ENCODE results near the gene TMEM150C. TPM values are rescaled to one million over a fixed set of nuclear protein-coding genes. Genes with fewer than 3 reads are reported as not detected.

Gene TMEM150C
- total RNA-seq, 1 donor from 2014 or later: 7.3 TPM

GRCh38 chr4:82569727-82570126 is 7.9 kb upstream of the TMEM150C start:
- Mint-ChIP-seq H3K4me3 (ENCODE audit: low read depth) (no peak overlapping the region), H3K27me3 (peaks cover 12% of the 10 kb centered on the region), H3K36me3 (ENCODE audit: insufficient read depth) (no peaks in the 10 kb centered on the region), H3K4me1 (ENCODE audit: low read depth) (no peaks in the 10 kb centered on the region), H3K27ac (no peak overlapping the region), H3K9me3 (ENCODE audit: low read depth) (peaks cover 6% of the 10 kb centered on the region)
- no peak for DNase-seq (ENCODE audit: low spot score, unreplicated experiment)
- TF ChIP-seq, protein P1, sequence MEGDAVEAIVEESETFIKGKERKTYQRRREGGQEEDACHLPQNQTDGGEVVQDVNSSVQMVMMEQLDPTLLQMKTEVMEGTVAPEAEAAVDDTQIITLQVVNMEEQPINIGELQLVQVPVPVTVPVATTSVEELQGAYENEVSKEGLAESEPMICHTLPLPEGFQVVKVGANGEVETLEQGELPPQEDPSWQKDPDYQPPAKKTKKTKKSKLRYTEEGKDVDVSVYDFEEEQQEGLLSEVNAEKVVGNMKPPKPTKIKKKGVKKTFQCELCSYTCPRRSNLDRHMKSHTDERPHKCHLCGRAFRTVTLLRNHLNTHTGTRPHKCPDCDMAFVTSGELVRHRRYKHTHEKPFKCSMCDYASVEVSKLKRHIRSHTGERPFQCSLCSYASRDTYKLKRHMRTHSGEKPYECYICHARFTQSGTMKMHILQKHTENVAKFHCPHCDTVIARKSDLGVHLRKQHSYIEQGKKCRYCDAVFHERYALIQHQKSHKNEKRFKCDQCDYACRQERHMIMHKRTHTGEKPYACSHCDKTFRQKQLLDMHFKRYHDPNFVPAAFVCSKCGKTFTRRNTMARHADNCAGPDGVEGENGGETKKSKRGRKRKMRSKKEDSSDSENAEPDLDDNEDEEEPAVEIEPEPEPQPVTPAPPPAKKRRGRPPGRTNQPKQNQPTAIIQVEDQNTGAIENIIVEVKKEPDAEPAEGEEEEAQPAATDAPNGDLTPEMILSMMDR (IDR thresholded peaks at IDR 0.05; ENCODE audit: unreplicated experiment): no peak

DNA sequence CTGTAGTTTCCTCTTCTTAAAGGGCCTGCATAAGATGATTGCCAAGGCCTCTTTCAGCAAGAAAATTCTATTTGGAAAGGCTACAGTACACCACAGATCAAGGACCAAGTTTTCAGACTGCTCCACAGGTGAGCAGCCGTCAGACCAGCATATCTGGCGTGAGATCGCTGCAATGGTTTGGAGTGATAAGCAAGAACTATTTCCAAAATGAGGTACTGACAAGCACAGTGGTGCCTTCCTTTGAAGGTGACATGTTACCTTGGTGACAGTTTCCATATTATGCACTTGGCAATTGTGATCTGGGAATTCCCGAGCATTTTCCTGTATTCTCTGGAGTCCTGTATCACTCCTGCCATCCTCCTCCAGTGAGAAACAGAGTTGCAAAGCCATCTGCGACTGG is 7.3 kb upstream of the TMEM150C start:
- Mint-ChIP-seq H3K27ac (no peak overlapping the region), H3K4me3 (ENCODE audit: low read depth) (no peak overlapping the region), H3K9me3 (ENCODE audit: low read depth) (peaks cover 3% of the 10 kb centered on the region), H3K4me1 (ENCODE audit: low read depth) (no peaks in the 10 kb centered on the region), H3K27me3 (peaks cover 13% of the 10 kb centered on the region), H3K36me3 (ENCODE audit: insufficient read depth) (no peaks in the 10 kb centered on the region)
- no peak for DNase-seq (ENCODE audit: low spot score, unreplicated experiment)
- TF ChIP-seq, protein P1 (IDR thresholded peaks at IDR 0.05; ENCODE audit: unreplicated experiment): no peak

DNA sequence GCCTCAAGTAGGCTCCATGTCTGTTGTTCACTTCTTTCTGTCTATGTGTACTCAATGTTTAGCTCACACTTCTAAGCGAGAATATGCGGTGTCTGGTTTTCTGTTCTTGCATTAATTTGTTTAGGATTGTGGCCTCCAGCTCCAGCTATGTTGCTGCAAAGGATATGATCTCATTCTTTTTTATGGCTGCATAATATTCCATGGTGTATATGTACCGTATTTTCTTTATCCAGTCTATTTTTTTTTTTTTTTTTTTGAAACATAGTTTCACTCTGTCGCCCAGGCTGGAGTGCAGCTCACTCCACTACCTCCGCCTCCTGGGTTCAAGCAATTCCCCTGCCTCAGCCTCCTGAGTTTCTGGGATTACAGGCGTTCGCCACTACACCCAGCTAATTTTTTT is 5.7 kb upstream of the TMEM150C start:
- Mint-ChIP-seq H3K4me1 (ENCODE audit: low read depth) (peaks cover under 1% of the 10 kb centered on the region), H3K36me3 (ENCODE audit: insufficient read depth) (no peaks in the 10 kb centered on the region), H3K4me3 (ENCODE audit: low read depth) (no peak overlapping the region), H3K9me3 (ENCODE audit: low read depth) (peaks cover 3% of the 10 kb centered on the region), H3K27me3 (peaks cover 19% of the 10 kb centered on the region), H3K27ac (no peak overlapping the region)
- TF ChIP-seq, protein P1 (IDR thresholded peaks at IDR 0.05; ENCODE audit: unreplicated experiment): no peak
- no peak for DNase-seq (ENCODE audit: low spot score, unreplicated experiment)

DNA sequence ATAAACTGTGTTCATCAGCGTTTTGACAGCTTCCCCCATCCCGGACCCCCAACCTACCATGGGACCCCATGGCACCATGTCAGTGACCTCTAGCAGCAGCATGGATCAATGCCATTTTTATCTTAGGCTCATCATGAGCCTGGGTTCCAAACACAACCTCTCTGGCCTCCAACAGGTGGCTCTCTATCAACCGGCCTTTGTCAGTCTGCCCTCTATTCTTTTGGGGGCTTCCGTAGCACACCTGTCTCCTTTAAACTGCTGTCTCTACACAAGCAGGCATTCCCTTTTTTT is 721 bp upstream of the TMEM150C start:
- TF ChIP-seq, protein P1 (IDR thresholded peaks at IDR 0.05; ENCODE audit: unreplicated experiment): no peak
- Mint-ChIP-seq H3K9me3 (ENCODE audit: low read depth) (no peaks in the 10 kb centered on the region), H3K4me1 (ENCODE audit: low read depth) (peaks cover 21% of the 10 kb centered on the region), H3K27me3 (peaks cover 11% of the 10 kb centered on the region), H3K27ac (peak overlapping the region; percentile 73), H3K36me3 (ENCODE audit: insufficient read depth) (no peaks in the 10 kb centered on the region), H3K4me3 (ENCODE audit: low read depth) (peak overlapping the region; percentile 87)
- no peak for DNase-seq (ENCODE audit: low spot score, unreplicated experiment)

DNA sequence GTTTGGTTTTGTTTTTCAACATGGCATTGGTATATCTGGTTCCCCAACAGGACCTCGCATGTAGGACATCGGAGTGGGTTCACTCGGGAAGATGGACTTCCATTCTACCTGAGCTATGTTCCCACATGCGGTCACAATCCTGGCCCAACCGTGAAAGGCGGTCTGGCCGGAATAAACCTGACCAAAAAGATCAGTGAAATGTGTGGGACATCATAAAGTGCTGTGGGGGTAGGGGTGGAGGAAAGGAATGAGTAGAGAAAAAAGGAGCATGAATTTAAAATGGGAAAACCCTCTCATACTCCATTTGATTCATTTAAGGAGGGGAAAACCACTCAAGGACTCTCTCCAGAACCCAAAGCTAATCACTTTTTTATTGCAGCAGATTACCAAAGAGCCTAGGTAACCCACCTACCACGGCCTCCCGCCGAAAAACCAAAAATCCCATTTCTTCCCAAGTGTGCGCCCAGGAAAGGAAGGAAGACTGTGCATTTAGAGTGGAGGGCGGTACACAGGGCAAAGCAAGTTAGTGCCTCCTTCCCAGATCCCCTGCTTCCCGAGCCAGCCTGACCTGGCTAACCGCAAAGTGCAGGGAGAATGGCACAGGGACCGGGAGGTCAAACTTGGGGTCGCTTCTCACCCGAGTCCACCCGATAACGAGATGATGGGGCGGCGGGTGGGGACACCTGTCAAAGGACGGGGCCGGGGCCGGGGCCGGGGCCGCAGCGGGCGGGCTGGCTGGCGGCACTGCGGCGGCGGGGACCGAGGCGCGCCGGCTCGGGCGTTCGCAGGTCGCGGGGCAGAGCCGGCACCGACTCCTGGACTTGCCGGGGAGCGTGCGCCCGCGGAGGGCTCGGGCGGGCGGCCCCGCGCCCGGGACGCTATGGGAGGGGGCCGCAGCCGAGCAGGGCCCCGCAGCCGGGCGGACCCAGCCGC is 669 bp downstream of the TMEM150C start:
- DNase-seq (ENCODE audit: low spot score, unreplicated experiment): peak; percentile 14
- Mint-ChIP-seq H3K27me3 (peaks cover 11% of the 10 kb centered on the region), H3K9me3 (ENCODE audit: low read depth) (no peaks in the 10 kb centered on the region), H3K27ac (peak overlapping the region; percentile 92), H3K4me1 (ENCODE audit: low read depth) (peaks cover 21% of the 10 kb centered on the region), H3K4me3 (ENCODE audit: low read depth) (peak overlapping the region; percentile 87), H3K36me3 (ENCODE audit: insufficient read depth) (no peaks in the 10 kb centered on the region)
- TF ChIP-seq, protein P1 (IDR thresholded peaks at IDR 0.05; ENCODE audit: unreplicated experiment): no peak

Data from progenitor cell of endocrine pancreas (in vitro differentiated cells).